OCI-LY1 (cell line): ENCODE measurements around the gene TGM1.

Source experiments
- H2AFZ ChIP-seq: fragments of 200-600 bp; sonication (generic), shearing (Covaris generic); 2 replicates; pipeline ENCODE4 v1.6.0; 2014; ENCODE audit warnings: antibody characterized with exemption, mild to moderate bottlenecking, low read length
- H3F3A ChIP-seq: fragments of 200-600 bp; sonication (generic), shearing (Covaris generic); 2 replicates; pipeline ENCODE4 v1.6.0; 2014; ENCODE audit warnings: mild to moderate bottlenecking, antibody characterized with exemption, low read length, moderate library complexity; ENCODE audit not compliant: insufficient read depth
- H3K27ac ChIP-seq: fragments of 200-600 bp; sonication (generic); 2 replicates; pipeline ENCODE4 v1.5.1; 2014; ENCODE audit warnings: low read length, mixed run types, mild to moderate bottlenecking, low read depth; ENCODE audit not compliant: poor library complexity, severe bottlenecking
- H3K27me3 ChIP-seq: fragments of 200-600 bp; sonication (generic); 2 replicates; pipeline ENCODE4 v1.6.0; 2014; ENCODE audit warnings: antibody characterized with exemption, mild to moderate bottlenecking, low read length, moderate library complexity; ENCODE audit not compliant: insufficient read depth
- H3K36me3 ChIP-seq: fragments of 200-600 bp; sonication (generic); 2 replicates; pipeline ENCODE4 v1.6.1; 2014; ENCODE audit warnings: mild to moderate bottlenecking, antibody characterized with exemption, low read length, moderate library complexity, mixed read lengths; ENCODE audit not compliant: insufficient read depth
- H3K4me1 ChIP-seq: fragments of 200-600 bp; sonication (generic); 2 replicates; pipeline ENCODE4 v1.5.1; 2014; ENCODE audit warnings: mild to moderate bottlenecking, low read length, moderate library complexity; ENCODE audit not compliant: insufficient read depth, severe bottlenecking
- H3K4me2 ChIP-seq: fragments of 200-600 bp; sonication (generic), shearing (Covaris generic); 2 replicates; pipeline ENCODE4 v1.6.1; 2014; ENCODE audit warnings: low read length
- H3K4me3 ChIP-seq: fragments of 200-600 bp; sonication (generic); 2 replicates; pipeline ENCODE4 v1.5.1; 2014; ENCODE audit warnings: low read length, low read depth, mild to moderate bottlenecking, mixed read lengths; ENCODE audit not compliant: poor library complexity, severe bottlenecking
- H3K79me2 ChIP-seq: fragments of 200-600 bp; shearing (Covaris generic); 2 replicates; pipeline ENCODE4 v1.6.1; 2016; ENCODE audit warnings: mixed run types, low read length, mixed read lengths; ENCODE audit not compliant: insufficient read depth
- H3K9ac ChIP-seq: fragments of 200-600 bp; sonication (generic), shearing (Covaris generic); 2 replicates; pipeline ENCODE4 v1.6.1; 2014; ENCODE audit warnings: mild to moderate bottlenecking, low read length, mixed read lengths
- H3K9me2 ChIP-seq: fragments of 200-600 bp; sonication (generic), shearing (Covaris generic); 2 replicates; pipeline ENCODE4 v1.6.1; 2014; ENCODE audit warnings: low read depth, mild to moderate bottlenecking, low read length, mixed read lengths
- H3K9me3 ChIP-seq: fragments of 200-600 bp; shearing (Covaris generic); 2 replicates; pipeline ENCODE4 v1.6.1; 2014; ENCODE audit warnings: low read length, mixed read lengths
- H4K20me1 ChIP-seq: fragments of 200-600 bp; sonication (generic), shearing (Covaris generic); 2 replicates; pipeline ENCODE4 v1.6.0; 2016; ENCODE audit warnings: mild to moderate bottlenecking, low read length; ENCODE audit not compliant: insufficient read depth
- EZH2 ChIP-seq: fragments of 200-600 bp; sonication (generic), shearing (Covaris generic); IDR thresholded peaks from 2 replicates; pipeline ENCODE4 v1.8.0; 2017; ENCODE audit warnings: borderline replicate concordance, mixed run types, mild to moderate bottlenecking, antibody characterized with exemption, low read length, moderate library complexity, mixed read lengths
- TF ChIP-seq, protein P1 (sequence below): fragments of 200-600 bp; sonication (generic), shearing (Covaris generic); IDR thresholded peaks from 2 replicates; pipeline ENCODE4 v1.5.1; 2017; ENCODE audit warnings: mild to moderate bottlenecking, antibody characterized with exemption, low read length, moderate library complexity, mixed read lengths

Gene TGM1

DNA sequence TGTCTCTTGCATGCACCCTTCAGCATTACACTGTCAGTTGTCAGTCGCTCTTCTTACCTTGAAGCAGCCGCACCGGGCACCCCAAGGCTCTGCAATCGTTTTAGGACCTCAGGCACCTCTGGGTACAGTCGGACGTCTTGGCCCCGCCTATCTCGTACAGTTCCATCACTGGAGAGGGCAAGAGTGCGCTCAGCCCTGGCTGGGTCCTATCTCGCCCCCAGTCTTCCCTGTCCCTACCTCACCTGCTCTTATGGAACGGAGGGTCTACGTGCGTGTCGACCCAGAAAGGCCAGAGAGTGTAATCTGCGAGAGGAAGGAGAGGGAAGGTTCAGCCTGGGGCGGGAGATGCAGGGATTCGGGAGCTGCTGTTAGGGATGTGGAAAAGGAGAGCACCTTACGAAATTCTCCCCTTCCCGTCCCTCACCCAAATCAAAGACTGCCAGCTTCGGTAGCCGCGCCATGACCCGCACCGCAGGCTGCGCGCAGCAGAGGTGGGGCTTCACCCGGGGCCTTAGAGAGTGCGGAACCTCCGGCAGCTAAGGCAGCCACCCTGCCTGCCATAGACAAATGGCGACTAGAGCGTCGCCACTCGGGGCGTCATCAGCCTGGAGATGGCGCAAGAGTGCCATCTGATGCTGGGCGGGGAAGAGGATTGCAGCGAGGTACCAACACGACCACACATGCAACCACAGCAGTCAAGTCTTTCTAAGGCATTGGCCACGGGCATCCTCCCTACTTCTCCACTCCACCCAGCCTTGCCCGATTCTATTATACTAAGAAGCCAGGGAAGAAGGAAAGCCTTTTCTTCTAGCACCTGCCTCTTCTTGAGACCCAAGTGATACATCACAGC, 47.3 kb downstream of the TGM1 start, which contains the start of gene MDP1:
MDP1 (minus strand) TSS at position 572 of the 850 bp plus-strand sequence; CDS start at position 461, 111 bp downstream.
- H3K9me3 ChIP-seq, result no peaks in the 10 kb centered on the region
- peaks cover 9% of the 10 kb centered on the region for H3F3A ChIP-seq
- no peaks in the 10 kb centered on the region for H4K20me1 ChIP-seq
- peaks cover 1% of the 10 kb centered on the region; the same call in 1 of the 2 replicates for H3K79me2 ChIP-seq
- TF ChIP-seq EZH2, result no peak
- TF ChIP-seq, protein P1, sequence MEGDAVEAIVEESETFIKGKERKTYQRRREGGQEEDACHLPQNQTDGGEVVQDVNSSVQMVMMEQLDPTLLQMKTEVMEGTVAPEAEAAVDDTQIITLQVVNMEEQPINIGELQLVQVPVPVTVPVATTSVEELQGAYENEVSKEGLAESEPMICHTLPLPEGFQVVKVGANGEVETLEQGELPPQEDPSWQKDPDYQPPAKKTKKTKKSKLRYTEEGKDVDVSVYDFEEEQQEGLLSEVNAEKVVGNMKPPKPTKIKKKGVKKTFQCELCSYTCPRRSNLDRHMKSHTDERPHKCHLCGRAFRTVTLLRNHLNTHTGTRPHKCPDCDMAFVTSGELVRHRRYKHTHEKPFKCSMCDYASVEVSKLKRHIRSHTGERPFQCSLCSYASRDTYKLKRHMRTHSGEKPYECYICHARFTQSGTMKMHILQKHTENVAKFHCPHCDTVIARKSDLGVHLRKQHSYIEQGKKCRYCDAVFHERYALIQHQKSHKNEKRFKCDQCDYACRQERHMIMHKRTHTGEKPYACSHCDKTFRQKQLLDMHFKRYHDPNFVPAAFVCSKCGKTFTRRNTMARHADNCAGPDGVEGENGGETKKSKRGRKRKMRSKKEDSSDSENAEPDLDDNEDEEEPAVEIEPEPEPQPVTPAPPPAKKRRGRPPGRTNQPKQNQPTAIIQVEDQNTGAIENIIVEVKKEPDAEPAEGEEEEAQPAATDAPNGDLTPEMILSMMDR, result peak; percentile 89
- H3K9me2 ChIP-seq, result no peaks in the 10 kb centered on the region
- peak within 1 kb of the TSS; percentile 73 for H3K4me3 ChIP-seq
- H3K36me3 ChIP-seq, result peaks cover 18% of the 10 kb centered on the region
- H2AFZ ChIP-seq, result no peak within 1 kb of the TSS
- H3K27ac ChIP-seq, result peak within 1 kb of the TSS; percentile 86
- peak within 1 kb of the TSS; percentile 71 for H3K4me2 ChIP-seq
- H3K4me1 ChIP-seq, result peaks cover 32% of the 10 kb centered on the region
- peak within 1 kb of the TSS; percentile 81 for H3K9ac ChIP-seq
- H3K27me3 ChIP-seq, result no peaks in the 10 kb centered on the region

- Histone ChIP-seq H3K9me3 (no peaks in the 10 kb centered on the region), H3K27me3 (no peaks in the 10 kb centered on the region), H3K27ac (peak overlapping the region; percentile 86), H3K79me2 (no peaks in the 10 kb centered on the region; the same call in 1 of the 2 replicates), H3K4me2 (peak overlapping the region; percentile 51), H3F3A (peaks cover 9% of the 10 kb centered on the region), H2AFZ (no peak overlapping the region), H3K4me1 (peaks cover 32% of the 10 kb centered on the region), H3K9ac (peak overlapping the region; percentile 73), H3K36me3 (peaks cover 34% of the 10 kb centered on the region), H3K4me3 (peak overlapping the region; percentile 74), H3K9me2 (no peaks in the 10 kb centered on the region), H4K20me1 (no peaks in the 10 kb centered on the region)
- TF ChIP-seq, protein P1, result peak; percentile 46; the same call in 1 of the 2 replicates
- TF ChIP-seq EZH2, result no peak
These were observed 48.9 kb downstream of the TGM1 start for GRCh38 chr14:24213866-24214662.

DNA sequence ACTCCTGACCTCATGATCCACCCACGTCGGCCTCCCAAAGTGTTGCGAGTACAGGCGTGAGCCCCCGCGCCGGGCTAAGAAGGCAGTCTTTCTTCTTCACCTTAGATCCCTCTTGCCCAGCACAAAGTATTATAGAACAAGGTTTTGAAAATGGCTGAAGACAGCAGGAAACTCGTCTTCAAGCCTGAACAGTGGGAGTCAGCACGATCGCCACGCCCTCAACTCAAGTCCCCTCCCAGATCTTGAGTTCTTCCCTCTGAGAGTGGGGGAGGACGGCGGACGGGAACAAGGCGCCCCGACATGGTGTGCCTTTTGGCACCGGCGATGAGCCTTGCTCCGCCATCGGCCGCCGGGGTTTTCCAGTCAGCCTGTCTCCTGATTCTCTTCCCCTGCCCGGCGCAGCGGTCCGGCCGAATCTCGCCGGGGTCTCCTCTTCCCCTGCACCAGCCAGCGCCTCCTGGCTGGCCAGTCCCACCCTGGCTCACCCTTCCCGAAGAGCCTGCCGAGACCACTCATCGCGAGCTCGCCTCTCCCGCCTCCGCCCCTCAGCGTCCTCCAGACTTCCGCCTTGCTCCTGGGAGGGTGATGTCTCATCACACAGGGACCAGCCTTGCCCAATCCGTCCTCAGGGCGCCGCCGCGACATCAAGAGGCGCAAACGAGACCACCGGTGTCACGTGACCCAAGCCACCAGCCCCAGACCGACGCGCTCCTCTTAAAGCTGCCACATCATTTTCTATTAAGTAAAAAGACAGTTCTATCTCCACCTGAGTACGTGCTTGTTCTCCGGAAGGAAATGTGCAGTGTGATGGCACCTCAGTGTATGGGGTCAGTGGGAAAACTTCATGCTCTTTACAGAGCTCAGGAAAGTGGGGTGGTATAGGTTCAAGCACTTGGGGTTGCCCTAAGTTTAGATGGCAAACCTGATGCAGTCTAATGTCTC, 49.8 kb downstream of the TGM1 start, which contains the start of gene CHMP4A:
CHMP4A (minus strand) TSS at position 565 of the 942 bp plus-strand sequence; CDS start at position 516, 49 bp downstream.
- TF ChIP-seq EZH2, result no peak
- TF ChIP-seq, protein P1, result no peak
- Histone ChIP-seq H3K4me1 (peaks cover 32% of the 10 kb centered on the region), H3K9me2 (no peaks in the 10 kb centered on the region), H3K36me3 (peaks cover 43% of the 10 kb centered on the region), H3K9ac (peak within 1 kb of the TSS; percentile 73), H3K79me2 (no peaks in the 10 kb centered on the region; the same call in 1 of the 2 replicates), H3K9me3 (no peaks in the 10 kb centered on the region), H3F3A (peaks cover 9% of the 10 kb centered on the region), H3K27me3 (no peaks in the 10 kb centered on the region), H4K20me1 (no peaks in the 10 kb centered on the region), H3K4me3 (peak within 1 kb of the TSS; percentile 74), H2AFZ (no peak within 1 kb of the TSS), H3K4me2 (peak within 1 kb of the TSS; percentile 51), H3K27ac (peak within 1 kb of the TSS; percentile 86)
